Activated T-cell treated with anti-CD3 and anti-CD28 coated beads, Interleukin-2, amount 50 U/mL, for 1 hour (primary cell): ENCODE results near the gene MAGT1.
"Not testable (repeated sequence)": the region's sequence is repeated elsewhere in the genome, so short reads cannot be mapped to it uniquely, and the experiment has no call there.

Source experiments
- DNase-seq: peaks from one replicate; pipeline ENCODE4 v3.0.0-alpha.2; 2020

Gene MAGT1

DNA sequence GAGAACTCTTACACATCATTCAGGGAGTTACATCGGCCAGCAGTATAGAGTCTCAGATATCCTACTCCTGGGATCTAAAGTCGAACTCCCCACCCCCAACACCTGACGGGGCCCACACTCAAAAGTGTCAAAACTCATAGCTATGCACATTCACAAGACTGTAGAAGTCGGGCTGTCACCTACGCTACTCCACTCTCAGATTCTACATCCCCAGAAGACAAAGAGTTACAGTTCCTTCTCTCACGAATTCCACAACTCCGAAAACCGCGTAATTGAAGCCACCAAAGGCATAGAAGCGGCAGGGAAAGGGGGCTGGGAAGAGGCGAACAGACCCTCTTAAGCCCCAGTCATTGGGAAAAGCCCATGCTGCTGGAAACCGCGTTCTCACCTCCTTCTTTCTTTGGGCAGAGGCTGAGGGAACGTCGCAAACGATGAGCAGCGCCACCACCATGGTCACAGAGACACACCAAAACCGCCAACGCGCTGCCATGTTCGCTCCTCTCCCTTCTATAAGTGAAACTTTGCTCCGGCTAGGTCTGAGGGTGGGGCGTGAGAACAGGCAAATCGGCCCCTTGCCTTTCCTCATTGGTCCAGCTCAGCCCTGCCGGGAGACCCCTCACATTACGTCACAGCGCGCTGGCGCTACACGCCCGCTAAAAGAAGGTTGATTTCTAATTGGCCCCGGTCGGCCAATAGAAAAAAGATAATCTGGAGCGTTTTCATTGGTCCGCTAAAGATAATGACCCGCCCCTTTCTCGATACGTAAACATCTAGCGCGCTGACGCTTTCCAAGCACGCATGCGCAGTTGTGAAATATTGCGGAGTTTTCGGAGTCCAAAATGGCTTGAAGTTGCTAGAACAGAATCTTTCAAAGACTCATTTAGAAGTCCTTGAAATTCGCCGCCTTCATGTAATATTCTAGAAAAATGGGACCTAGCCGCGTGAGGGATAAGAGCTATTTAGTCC lies at the start of gene MAGT1:
Gene MAGT1, minus strand, starts transcription at position 515 of the 966 bp plus-strand sequence. Its CDS starts 25 bp downstream, at position 490.
- peak; percentile 81 for DNase-seq

DNA sequence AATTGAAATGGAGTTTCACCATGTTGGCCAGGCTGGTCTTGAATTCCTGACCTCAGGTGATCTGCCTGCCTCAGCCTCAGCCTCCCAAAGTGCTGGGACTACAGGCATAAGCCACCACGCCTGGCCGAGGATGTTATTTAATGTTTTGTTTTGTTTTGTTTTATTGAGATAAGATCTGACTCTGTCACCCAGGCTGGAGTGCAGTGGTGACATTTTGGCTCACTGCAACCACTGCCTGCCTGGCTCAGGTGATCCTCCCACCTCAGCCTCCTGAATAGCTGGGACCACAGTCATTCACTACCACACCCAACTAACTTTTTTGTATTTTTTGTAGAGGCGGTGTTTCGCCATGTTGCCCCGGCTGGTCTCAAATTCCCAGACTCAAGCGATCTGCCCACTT lies 49.8 kb upstream of the MAGT1 start:
- not testable (repeated sequence) for DNase-seq

DNA sequence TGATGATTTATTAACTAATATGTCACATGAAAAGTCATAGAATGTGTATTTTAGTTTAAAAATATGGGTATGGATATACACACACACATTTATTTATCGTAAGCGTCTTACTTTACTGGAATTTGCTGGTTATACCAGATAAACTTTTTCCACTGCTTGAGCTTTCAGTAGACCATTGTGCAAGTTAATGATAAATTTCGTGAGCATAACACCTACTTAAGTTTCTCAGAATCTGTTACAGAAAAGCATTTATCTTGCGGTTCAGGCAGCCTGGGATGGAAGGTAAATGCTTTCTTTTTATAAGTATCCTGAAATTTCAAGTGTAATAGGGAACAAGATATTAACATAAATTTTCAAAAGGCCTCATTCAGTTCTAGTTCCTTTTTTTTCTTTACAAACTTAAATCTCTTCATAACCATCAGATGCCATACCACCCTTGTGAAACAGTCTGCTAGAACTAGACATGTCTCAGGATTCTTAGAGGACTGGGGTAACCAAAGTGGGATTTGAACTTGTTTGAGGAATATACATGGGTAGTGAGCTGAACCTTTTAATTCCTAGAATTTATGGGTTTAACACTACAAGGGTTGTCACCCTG lies 42.9 kb upstream of the MAGT1 start:
- no peak for DNase-seq

GRCh38 chrX:77937291-77937690 lies 42.1 kb upstream of the MAGT1 start:
- DNase-seq: no peak

GRCh38 chrX:77936299-77936698 lies 41.1 kb upstream of the MAGT1 start:
- no peak for DNase-seq

- DNase-seq: no peak
Observed at GRCh38 chrX:77935886-77936285, 40.7 kb upstream of the MAGT1 start.

- DNase-seq: no peak
Observed at GRCh38 chrX:77930581-77930980, 35.3 kb upstream of the MAGT1 start.

DNA sequence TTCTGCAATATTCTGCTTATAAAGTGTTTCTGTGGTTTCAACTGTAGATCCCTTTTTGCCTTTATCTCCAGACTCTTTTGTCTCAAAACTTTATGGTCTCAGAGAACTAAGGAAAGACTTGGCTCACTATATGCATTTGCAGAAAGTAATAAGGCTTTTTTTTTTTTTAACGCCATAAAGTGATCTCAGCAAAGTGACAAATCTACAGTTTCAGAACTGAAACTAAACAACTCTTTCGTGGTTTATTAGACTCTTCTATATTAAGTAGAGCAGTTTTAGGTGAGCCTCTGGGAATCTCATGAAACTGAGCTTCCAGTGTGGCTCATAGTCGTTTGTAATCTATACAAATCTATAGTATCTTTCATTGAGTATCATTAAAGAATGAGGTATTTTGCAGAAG lies 30.5 kb upstream of the MAGT1 start:
- DNase-seq: no peak

DNA sequence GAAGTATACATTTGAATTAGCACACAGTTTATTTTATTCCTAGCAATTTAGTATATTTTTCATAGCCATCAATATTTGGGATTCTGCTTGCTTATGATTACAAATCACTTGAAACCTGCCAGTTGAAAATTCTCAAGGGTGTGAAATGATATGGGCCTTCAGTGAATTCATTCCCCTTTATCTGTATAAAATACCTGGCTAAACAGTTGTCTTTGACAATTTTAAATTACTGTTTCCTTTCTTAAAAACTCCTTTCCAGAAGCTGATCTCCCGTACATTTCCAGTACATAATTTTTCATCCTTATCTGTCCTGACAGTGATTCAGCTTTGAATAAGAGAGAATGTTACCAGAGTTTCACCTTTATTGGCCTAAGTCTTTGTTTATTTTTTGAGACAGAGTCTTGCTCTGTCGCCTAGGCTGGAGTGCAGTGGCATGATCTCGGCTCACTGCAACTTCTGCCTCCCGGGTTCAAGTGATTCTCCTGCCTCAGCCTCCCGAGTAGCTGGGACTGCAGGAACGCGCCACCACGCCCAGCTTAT lies 29.2 kb upstream of the MAGT1 start:
- DNase-seq: no peak

DNA sequence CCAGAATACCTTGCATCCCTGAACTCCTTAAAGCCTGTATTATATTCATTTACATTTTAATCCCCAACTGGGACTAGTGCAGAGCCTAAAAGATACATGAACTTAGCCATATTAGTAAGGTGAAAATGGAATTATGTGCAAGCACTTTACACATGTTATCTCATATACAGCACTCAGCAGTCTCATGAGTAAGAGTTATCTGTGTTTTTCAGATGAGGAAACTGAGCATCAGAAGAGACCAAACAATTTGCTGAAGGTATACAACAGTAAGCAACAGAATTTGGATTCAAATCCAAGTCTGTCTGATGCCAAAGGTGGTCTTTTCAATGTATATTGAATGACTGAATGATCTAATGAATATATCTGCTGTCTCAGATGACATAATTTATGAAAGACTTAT lies 27.6 kb upstream of the MAGT1 start:
- no peak for DNase-seq

DNA sequence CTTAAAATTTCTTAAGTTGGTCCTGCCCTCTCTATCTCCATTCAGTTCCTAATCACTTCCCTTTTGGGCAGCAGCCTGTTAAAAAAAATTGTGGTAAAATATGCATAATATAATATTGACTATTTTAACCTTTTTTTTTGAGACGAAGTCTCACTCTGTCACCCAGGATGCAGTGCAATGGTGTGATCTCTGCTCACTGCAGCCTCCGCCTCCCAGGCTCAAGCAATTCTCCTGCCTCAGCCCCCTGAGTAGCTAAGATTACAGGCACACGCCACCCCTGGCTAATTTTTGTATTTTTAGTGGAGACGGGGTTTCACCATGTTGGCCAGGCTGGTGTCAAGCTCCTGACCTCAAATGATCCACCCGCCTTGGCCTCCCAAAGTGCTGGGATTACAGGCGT lies 24.1 kb upstream of the MAGT1 start:
- not testable (repeated sequence) for DNase-seq

GRCh38 chrX:77918568-77918967 lies 23.3 kb upstream of the MAGT1 start:
- DNase-seq: no peak

- DNase-seq: no peak
Observed at GRCh38 chrX:77917294-77917933, 22.2 kb upstream of the MAGT1 start.

DNA sequence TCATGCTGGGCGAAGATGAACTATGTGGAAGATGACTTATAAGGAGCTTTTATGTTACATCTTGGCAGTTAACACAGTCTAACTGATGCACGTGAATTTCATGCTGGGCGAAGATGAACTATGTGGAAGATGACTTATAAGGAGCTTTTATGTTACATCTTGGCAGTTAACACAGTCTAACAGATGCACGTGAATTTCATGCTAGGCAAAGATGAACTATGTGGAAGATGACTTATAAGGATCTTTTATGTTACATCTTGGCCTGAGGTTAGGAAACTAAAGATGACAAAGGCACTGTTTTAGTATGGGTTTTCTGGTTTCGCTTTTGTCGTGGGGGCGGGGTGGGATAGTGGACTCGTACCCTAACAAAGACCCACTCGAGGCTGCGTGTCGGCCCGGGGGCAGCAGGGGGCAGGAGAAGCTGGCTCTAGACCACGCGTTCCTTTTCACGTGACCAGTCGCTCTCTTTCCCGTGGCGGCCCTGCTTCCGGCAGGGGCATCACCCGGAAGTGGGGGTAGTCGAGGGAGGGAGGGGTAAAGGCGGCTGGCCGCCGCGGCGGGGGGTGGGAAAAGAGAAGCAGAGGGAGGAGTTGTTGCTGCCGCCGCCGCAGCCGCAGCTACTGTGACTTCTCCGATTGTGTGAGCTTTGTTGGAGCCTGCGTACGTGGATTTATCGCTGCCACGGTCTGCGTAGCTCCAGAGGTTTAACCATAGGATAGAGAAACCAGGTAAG lies 15.0 kb upstream of the MAGT1 start, which contains the start of gene ATP7A:
Gene ATP7A, plus strand, starts transcription at position 586 of the 733 bp plus-strand sequence. CDS start 60,949 bp downstream, outside the sequence.
- peak; percentile 83 for DNase-seq

DNA sequence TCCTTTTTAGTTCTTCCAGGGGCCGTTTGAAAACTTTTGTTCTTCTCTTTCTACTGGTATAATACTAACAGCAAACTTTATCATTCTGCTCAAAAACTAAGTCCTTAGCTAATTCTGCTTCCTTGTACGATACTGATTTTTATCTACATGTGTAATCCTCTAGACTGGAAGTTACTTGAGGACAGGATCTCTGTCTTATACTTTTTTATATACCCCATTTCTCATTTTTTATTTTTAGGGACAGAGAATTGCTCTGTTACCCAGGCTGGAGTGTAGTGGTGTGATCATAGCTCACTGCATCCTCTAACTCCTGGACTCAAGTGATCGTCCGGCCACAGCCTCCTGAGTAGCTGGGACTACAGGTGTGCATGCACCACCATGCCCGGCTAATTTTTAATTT lies 6.3 kb upstream of the MAGT1 start:
- no peak for DNase-seq

- no peak for DNase-seq
Observed at GRCh38 chrX:77900688-77901087, 5.5 kb upstream of the MAGT1 start.

- DNase-seq: peak; percentile 37
Observed at GRCh38 chrX:77899081-77899828, 4.0 kb upstream of the MAGT1 start, which contains the start of gene COX7B. Gene COX7B, plus strand, starts transcription at chrX:77899468. Its CDS starts 86 bp downstream, at chrX:77899554.

GRCh38 chrX:77893713-77894112 lies 1.5 kb downstream of the MAGT1 start:
- no peak for DNase-seq

DNA sequence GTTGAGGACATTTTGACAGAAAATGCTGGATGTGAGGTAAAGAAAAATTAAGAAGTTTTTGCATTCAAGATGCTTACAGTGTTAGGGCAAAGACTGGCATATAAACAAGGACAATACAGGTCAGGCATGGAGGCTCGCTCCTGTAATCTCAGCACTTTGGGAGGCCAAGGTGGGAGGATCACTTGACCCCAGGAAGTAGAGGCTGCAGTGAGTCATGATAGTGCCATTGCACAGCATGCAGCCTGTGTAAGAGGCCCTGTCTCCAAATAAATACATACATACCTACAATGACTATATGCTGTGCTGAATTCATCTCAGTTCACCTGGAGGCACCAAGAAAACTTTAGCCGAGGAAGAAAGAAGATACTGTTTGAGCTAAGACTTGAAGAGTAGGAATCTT lies 2.3 kb downstream of the MAGT1 start:
- no peak for DNase-seq

- DNase-seq: not testable (repeated sequence)
Observed at GRCh38 chrX:77881418-77881817, 13.8 kb downstream of the MAGT1 start.

DNA sequence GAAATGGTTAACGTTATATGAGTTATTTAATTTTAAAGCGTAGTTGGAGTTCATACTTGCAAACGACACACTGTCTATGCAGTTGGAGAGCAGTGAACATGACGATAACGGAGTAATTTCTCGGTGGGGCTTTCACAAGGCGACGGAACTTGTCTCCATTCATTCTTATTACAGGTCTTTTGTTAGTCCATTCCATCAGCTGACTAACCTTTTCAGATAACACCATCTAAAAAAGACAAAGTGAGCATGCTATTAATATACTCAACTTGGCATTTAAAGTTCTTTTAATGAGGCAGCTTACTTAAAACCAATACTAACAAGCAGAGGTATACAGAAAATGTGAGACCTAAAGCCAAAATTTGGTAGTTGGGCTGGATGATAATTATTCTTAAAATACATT lies 19.9 kb downstream of the MAGT1 start:
- no peak for DNase-seq

- not testable (repeated sequence) for DNase-seq
Observed at GRCh38 chrX:77831544-77831943, 63.7 kb downstream of the MAGT1 start.
